Measurements from ENCODE around the gene MTG2. TPM values are rescaled to one million over a fixed set of nuclear protein-coding genes. Genes with fewer than 3 reads are reported as not detected.

Gene MTG2
- total and polyA plus RNA-seq, 2 experiments from 2014 or later, result 11.3 to 11.7 TPM

GRCh38 chr20:62151225-62151624, 31.6 kb upstream of the MTG2 start:
- Histone ChIP-seq H3K27ac (ENCODE audit: low read depth) (no peak overlapping the region), H3F3A (replicated peaks; ENCODE audit: low read depth) (peaks cover 10% of the 10 kb centered on the region; the same call in 1 of the 2 replicates), H3K4me2 (no peak overlapping the region), H4K20me1 (replicated peaks; ENCODE audit: insufficient read depth) (peaks cover 35% of the 10 kb centered on the region), H2AFZ (no peak overlapping the region), H3K4me1 (ENCODE audit: insufficient read depth) (peaks cover 22% of the 10 kb centered on the region), H3K9me2 (ENCODE audit: insufficient read depth) (no peaks in the 10 kb centered on the region), H3K4me3 (no peak overlapping the region), H3K36me3 (ENCODE audit: insufficient read depth) (no peaks in the 10 kb centered on the region; the same call in 1 of the 2 replicates), H3K79me2 (replicated peaks; ENCODE audit: insufficient read depth) (peaks cover 96% of the 10 kb centered on the region), H3K27me3 (ENCODE audit: insufficient read depth) (no peaks in the 10 kb centered on the region)
- ATAC-seq, result no peak
- H3K36me3 Mint-ChIP-seq (ENCODE audit: low read depth), result peaks cover 39% of the 10 kb centered on the region
- no peak overlapping the region for H3K27ac Mint-ChIP-seq
- peaks cover 7% of the 10 kb centered on the region; the same call in 2 of the 3 replicates for H3K9me3 Mint-ChIP-seq
- no peak for TF ChIP-seq EZH2phosphoT487 (IDR thresholded peaks at IDR 0.05; ENCODE audit: unreplicated experiment)
- no peak for TF ChIP-seq NANOG (IDR thresholded peaks at IDR 0.05; ENCODE audit: borderline replicate concordance)
- no peak for TF ChIP-seq EZH2 (IDR thresholded peaks at IDR 0.05; ENCODE audit: low read depth, unreplicated experiment)
- no peak for TF ChIP-seq REST (IDR thresholded peaks at IDR 0.05; ENCODE audit: unreplicated experiment)
- peaks cover 20% of the 10 kb centered on the region for H3K27me3 Mint-ChIP-seq (ENCODE audit: insufficient read depth, low read depth, poor library complexity)
- H3K4me3 Mint-ChIP-seq, result no peak overlapping the region
- no peak for DNase-seq (ENCODE audit: low spot score)
- H3K4me1 Mint-ChIP-seq, result peaks cover 60% of the 10 kb centered on the region

DNA sequence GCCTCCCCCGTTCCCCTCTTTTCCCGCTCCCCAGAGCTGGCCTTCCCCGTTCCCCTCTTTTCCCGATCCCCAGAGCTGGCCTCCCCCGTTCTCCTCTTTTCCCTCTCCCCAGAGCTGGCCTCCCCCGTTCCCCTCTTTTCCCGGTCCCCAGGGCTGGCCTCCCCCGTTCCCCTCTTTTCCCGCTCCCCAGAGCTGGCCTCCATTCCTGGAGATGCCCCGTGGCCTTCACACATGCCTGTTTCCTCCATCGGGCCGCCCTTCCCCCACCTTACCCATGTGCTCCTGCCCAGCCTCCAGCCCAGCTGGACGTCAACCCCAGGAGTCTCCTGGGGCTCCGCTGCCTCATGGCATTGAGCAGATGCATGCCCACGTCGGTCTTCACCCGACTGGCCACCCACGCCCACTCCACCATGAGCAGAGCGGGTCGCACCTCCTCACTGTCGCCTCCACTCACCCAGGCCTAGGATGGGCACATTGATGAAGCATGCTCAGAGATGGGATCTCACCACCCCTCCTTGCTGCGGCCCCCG, 30.9 kb upstream of the MTG2 start:
- Mint-ChIP-seq H3K4me1 (peaks cover 62% of the 10 kb centered on the region), H3K36me3 (ENCODE audit: low read depth) (peaks cover 38% of the 10 kb centered on the region), H3K27ac (no peak overlapping the region), H3K4me3 (no peak overlapping the region), H3K9me3 (peaks cover 7% of the 10 kb centered on the region; the same call in 2 of the 3 replicates), H3K27me3 (ENCODE audit: insufficient read depth, low read depth, poor library complexity) (peaks cover 18% of the 10 kb centered on the region)
- H3K79me2 ChIP-seq (replicated peaks; ENCODE audit: insufficient read depth), result peaks cover 96% of the 10 kb centered on the region
- H4K20me1 ChIP-seq (replicated peaks; ENCODE audit: insufficient read depth), result peaks cover 41% of the 10 kb centered on the region
- ATAC-seq (no peak), DNase-seq (ENCODE audit: low spot score) (no peak)
- H3K4me3 ChIP-seq, result no peak overlapping the region
- peaks cover 28% of the 10 kb centered on the region for H3K4me1 ChIP-seq (ENCODE audit: insufficient read depth)
- H3K4me2 ChIP-seq, result no peak overlapping the region
- no peaks in the 10 kb centered on the region; the same call in 1 of the 2 replicates for H3K36me3 ChIP-seq (ENCODE audit: insufficient read depth)
- H3K27ac ChIP-seq (ENCODE audit: low read depth), result no peak overlapping the region
- no peak overlapping the region for H2AFZ ChIP-seq
- H3K27me3 ChIP-seq (ENCODE audit: insufficient read depth), result no peaks in the 10 kb centered on the region
- H3K9me2 ChIP-seq (ENCODE audit: insufficient read depth), result no peaks in the 10 kb centered on the region
- H3F3A ChIP-seq (replicated peaks; ENCODE audit: low read depth), result peaks cover 10% of the 10 kb centered on the region; the same call in 1 of the 2 replicates
- TF ChIP-seq CTCF (conservative IDR thresholded peaks at IDR 0.05; ENCODE audit: low read depth in 2 of 2) (no peak), ZNF114 (CRISPR knock-in tag; IDR thresholded peaks at IDR 0.05) (no peak)

Data from GM23338 (cell line).